Mucosa of stomach (tissue), 1 donor: ENCODE measurements around the gene PRR19.
"Not testable (repeated sequence)": the region's sequence is repeated elsewhere in the genome, so short reads cannot be mapped to it uniquely, and the experiment has no call there.

Experiments used
- H3K27me3 ChIP-seq: one replicate; pipeline ENCODE4 v1.7.0; 2013; ENCODE audit warnings: mild to moderate bottlenecking, low read length; ENCODE audit not compliant: control insufficient read depth, insufficient read depth
- H3K36me3 ChIP-seq: one replicate; pipeline ENCODE4 v1.7.0; 2013; ENCODE audit warnings: low read length; ENCODE audit not compliant: control insufficient read depth, insufficient read depth
- H3K4me1 ChIP-seq: one replicate; pipeline ENCODE4 v1.7.0; 2013; ENCODE audit warnings: mild to moderate bottlenecking, low read length; ENCODE audit not compliant: control insufficient read depth, insufficient read depth
- H3K4me3 ChIP-seq: one replicate; pipeline ENCODE4 v1.7.0; 2013; ENCODE audit warnings: low read length
- H3K9ac ChIP-seq: one replicate; pipeline ENCODE4 v1.7.0; 2013; ENCODE audit warnings: mild to moderate bottlenecking, low read length, moderate library complexity
- H3K9me3 ChIP-seq: one replicate; pipeline ENCODE4 v1.7.0; 2013; ENCODE audit warnings: mild to moderate bottlenecking, low read length, moderate library complexity; ENCODE audit not compliant: control insufficient read depth
- donor health status: Pancreatic carcinoma.

Gene PRR19

DNA sequence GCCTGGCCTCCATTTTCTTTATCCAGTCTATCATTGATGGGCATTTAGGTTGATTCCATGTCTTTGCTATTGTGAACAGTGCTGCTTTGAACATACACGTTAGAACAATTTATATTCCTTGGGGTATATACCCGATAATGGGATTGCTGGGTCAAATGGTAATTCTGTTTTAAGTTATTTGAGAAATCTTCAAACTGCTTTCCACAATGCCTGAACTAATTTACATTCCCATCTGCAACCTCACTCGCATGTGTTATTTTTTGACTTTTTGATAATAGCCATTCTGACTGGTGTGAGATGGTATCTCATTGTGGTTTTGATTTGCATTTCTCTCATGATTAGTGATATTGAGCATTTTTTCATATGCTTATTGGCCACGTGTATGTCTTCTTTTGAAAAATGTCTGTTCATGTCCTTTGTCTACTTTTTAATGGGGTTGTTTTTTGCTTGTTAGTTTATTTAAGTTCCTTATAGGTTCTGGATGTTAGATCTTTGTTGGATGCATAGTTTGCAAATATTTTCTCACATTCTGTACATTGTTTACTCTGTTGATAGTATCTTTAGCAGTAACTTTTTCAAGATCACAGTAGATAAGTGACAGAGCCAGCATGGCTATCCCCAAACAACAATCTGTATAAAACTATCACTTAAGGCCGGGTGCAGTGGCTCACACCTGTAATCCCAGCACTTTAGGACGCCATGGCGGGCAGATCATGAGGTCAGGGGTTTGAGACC is 37.4 kb downstream of the PRR19 start:
- H3K27me3 ChIP-seq, H3K36me3 ChIP-seq, H3K4me1 ChIP-seq, H3K9ac ChIP-seq, H3K9me3 ChIP-seq, H3K4me3 ChIP-seq: not testable (repeated sequence)

DNA sequence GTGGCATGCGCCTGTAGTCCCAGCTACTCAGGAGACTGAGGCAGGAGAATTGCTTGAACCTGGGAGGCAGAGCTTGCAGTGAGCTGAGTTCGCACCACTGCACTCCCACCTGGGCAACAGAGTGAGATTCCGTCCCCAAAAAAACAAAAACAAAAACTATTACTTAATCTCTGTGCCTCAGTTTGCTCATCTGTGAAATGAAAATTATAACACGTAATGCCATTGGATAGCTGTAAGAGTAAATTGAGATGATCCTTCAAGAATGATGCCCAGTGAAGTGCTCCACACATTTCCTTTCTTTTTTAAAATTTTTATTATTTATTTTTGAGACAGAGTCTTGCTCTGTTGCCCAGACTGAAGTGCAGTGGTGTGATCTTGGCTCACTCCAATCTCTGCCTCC is 38.0 kb downstream of the PRR19 start:
- not testable (repeated sequence) for H3K4me3 ChIP-seq, H3K9ac ChIP-seq, H3K9me3 ChIP-seq, H3K36me3 ChIP-seq, H3K4me1 ChIP-seq, H3K27me3 ChIP-seq

DNA sequence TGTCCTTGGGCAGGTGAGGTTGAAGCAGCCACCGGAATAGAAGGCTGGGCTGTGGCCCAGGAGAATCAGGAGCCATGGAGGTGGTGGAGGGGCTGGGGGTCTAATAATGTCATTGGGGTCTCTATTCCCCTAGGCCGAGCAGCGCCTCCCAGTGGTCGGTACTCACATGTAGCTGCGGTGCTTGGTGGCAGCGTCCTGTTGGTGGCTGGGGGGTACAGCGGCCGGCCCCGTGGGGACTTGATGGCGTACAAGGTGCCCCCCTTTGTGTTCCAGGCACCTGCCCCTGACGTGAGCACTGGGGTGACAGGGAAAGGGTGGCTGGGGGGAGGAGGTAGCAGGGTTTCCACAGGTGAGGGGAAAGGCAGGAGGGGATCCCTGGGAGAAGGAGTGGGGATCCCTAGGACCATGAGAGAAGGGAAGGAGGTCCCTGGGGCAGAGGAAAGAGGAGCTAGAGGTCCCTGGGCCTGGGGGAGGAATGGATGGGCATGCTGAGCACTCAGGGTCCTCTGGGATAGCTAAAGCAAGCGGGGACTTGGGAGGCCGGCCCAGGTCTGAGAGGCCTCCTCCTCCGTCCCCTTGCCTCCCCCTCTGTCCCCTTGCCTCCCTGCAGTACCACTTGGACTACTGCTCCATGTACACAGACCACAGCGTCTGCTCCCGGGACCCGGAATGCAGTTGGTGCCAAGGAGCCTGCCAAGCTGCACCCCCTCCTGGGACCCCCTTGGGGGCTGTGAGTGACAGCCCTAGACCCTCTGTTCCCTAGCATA is 41.6 kb downstream of the PRR19 start:
- no peak overlapping the region for H3K4me3 ChIP-seq
- H3K9ac ChIP-seq, result no peak overlapping the region
- no peaks in the 10 kb centered on the region for H3K36me3 ChIP-seq
- no peaks in the 10 kb centered on the region for H3K4me1 ChIP-seq
- no peaks in the 10 kb centered on the region for H3K9me3 ChIP-seq
- no peaks in the 10 kb centered on the region for H3K27me3 ChIP-seq

DNA sequence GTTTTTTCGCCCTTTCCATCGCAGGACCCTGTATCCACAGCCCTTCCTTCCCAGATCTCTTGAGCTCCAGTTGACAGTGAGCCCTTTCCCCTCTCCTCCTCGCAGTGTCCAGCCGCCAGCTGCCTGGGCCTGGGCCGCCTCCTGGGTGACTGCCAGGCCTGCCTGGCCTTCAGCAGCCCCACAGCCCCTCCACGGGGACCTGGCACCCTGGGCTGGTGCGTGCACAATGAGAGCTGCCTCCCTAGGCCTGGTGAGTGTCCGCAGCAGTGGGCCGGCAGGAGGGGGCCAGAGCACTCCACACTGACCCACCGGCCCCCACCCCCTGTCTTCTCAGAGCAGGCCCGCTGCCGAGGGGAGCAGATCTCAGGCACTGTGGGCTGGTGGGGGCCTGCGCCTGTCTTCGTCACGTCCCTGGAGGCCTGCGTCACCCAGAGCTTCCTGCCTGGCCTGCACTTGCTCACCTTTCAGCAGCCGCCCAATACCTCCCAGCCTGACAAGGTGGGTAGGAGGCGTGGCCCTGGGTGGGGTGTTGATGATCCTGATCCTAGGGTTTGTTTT is 42.5 kb downstream of the PRR19 start:
- Histone ChIP-seq H3K36me3 (no peaks in the 10 kb centered on the region), H3K9ac (no peak overlapping the region), H3K27me3 (no peaks in the 10 kb centered on the region), H3K4me3 (no peak overlapping the region), H3K9me3 (no peaks in the 10 kb centered on the region), H3K4me1 (no peaks in the 10 kb centered on the region)

DNA sequence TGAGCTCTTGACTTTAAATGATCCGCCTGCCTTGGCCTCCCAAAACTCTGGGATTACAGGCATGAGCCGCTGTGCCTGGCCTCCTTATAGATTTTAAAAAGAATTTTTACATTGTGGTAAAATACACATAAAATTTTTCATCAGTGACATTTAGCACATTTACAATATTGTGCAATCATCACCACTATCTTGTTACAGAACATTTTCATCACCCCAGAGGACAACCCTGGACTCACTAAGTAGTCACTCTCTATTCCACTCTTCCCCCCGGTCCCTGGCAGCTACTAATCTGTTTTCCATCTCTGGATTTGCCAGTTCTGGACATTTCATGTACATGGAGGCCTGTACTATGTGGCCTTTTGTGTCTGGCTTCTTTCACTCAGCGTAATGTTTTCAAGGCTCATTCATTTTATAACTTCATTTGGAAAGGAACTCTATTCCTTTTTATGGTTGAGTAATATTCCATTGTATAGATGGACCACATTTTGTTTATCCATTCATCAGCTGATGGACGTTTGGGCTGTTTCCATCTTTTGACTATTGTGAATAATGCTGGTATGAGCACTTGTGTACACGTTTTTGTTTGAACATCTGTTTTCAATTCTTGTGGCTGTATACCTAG is 43.4 kb downstream of the PRR19 start:
- Histone ChIP-seq H3K27me3 (no peaks in the 10 kb centered on the region), H3K9me3 (no peaks in the 10 kb centered on the region), H3K4me1 (no peaks in the 10 kb centered on the region), H3K9ac (no peak overlapping the region), H3K4me3 (no peak overlapping the region), H3K36me3 (no peaks in the 10 kb centered on the region)

DNA sequence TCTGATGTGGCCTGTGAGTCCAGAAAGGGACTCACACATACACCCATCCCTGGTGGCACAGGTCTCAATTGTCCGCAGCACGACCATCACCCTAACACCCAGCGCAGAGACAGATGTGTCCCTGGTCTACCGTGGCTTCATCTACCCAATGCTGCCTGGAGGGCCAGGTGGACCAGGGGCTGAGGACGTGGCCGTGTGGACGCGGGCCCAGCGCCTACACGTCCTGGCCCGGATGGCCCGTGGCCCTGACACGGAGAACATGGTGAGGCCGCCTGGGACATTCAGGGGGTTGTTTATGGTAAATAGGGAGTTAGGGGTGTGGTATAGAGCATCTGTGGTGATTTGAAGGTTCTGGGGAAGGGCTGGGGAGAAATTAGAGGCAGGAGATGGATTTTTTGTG is 46.3 kb downstream of the PRR19 start:
- Histone ChIP-seq H3K9ac (no peak overlapping the region), H3K36me3 (no peaks in the 10 kb centered on the region), H3K27me3 (no peaks in the 10 kb centered on the region), H3K4me3 (no peak overlapping the region), H3K9me3 (no peaks in the 10 kb centered on the region), H3K4me1 (no peaks in the 10 kb centered on the region)

DNA sequence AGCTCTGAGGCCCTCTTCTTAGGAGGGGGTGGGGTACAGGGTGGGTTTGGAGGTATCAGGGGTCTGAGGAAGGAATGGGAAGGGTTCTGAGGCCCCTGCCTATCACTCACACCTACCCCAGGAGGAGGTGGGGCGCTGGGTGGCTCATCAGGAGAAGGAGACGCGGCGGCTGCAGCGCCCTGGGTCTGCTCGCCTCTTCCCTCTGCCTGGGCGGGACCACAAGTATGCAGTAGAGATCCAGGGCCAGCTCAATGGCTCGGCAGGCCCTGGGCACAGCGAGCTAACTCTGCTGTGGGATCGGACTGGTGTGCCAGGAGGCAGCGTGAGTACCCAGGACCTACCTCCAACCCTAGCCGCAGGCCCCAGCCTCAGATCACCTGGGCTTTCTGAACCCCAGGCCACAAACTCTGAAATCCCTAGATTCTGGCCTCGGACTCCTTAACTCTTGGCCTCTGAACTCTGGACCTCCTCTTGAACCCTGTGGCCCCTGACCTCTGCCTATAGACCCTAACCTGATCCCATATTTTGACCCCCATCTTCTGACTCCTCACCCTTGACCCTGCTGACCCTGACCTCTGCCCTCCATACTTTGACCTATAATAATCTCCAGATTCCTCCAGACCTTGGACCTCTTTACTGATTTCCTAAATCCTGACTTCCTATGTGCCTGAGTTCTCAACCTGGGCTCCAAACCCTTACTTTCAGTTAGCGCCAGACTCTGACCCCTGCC is 47.6 kb downstream of the PRR19 start:
- Histone ChIP-seq H3K9ac (no peak overlapping the region), H3K27me3 (no peaks in the 10 kb centered on the region), H3K9me3 (no peaks in the 10 kb centered on the region), H3K36me3 (no peaks in the 10 kb centered on the region), H3K4me3 (no peak overlapping the region), H3K4me1 (no peaks in the 10 kb centered on the region)

DNA sequence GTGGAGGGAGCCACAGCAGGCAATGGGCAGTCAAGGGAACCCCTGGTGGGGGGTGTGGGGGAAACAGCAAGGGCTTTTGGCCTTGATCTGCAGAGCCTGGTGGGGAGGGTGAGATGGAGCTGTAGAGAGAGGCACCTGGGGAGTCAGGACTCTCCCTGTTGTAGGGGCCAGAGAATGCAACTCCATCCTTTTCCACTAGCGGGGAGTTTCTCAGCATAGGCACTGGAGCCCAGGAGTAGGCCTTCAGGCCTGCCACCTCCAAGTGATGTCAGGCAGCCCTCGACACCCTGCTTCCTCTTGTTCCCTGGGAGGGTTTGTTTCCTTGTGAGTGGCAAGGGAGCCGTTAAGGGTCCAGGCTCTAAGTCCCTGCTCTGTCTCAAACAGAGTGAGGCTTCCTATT is 48.5 kb downstream of the PRR19 start:
- Histone ChIP-seq H3K4me3 (no peak overlapping the region), H3K36me3 (no peaks in the 10 kb centered on the region), H3K27me3 (no peaks in the 10 kb centered on the region), H3K9ac (no peak overlapping the region), H3K4me1 (no peaks in the 10 kb centered on the region), H3K9me3 (no peaks in the 10 kb centered on the region)

DNA sequence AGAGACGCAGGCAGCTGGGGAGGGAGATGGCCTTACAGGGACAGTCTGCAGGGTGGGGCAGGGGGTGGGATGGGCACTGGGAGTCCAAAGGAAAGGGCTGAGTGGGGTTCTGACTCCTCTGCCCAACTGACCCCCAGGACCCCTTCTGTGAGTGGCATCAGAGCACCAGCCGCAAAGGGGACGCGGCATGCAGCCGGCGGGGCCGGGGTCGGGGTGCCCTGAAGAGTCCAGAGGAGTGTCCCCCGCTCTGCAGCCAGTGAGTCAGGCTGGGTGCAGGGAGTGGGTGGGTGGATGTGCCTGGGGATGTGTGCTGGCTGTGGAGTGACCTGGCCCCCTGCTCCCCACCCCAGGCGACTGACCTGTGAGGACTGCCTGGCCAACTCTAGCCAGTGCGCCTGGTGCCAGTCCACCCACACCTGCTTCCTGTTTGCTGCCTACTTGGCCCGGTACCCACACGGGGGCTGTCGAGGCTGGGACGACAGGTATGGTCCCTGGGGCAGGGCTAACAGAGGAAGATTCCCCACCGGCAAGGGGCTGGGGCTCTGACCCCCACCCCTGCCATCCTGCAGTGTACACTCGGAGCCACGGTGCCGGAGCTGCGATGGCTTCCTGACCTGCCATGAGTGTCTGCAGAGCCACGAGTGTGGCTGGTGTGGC is 49.3 kb downstream of the PRR19 start:
- H3K4me1 ChIP-seq, result no peaks in the 10 kb centered on the region
- no peak overlapping the region for H3K9ac ChIP-seq
- H3K9me3 ChIP-seq, result no peaks in the 10 kb centered on the region
- peaks cover 1% of the 10 kb centered on the region for H3K36me3 ChIP-seq
- H3K4me3 ChIP-seq, result no peak overlapping the region
- H3K27me3 ChIP-seq, result no peaks in the 10 kb centered on the region

DNA sequence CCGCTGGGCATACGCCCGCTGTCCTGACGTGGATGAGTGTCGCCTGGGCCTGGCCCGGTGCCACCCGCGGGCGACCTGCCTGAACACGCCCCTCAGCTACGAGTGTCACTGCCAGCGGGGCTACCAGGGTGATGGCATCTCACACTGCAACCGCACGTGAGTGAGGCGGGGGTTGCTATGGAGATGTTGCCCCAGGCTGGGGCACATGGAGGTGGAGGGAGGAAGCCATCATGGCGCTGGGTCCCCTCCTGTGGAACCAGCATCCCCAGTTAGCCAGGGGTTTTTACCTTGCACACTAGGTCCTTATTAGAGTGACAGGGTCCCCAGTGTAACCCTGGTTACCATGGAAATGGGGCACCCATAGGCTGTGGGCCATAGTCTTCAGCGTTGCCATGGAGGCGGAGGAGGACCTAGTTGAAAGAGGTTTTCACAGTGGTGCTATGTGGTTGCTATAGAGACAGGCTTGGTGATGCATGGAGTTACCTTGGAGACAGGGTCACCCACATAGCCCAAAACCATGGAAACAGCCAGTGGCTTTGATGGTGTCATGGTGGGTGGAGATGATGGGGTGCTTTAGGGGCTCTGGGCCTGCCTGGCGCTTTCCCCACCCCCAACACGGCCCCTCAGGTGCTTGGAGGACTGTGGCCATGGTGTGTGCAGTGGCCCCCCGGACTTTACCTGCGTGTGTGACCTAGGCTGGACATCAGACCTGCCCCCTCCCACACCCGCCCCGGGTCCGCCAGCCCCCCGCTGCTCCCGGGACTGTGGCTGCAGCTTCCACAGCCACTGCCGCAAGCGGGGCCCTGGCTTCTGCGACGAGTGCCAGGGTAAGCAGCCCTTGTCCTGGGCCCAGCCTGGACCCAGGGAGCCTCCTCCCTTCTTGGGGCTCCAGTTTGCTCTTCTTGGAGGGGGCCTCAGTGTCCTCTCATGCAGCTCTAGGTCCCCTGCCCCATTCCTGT is 50.6 kb downstream of the PRR19 start:
- Histone ChIP-seq H3K4me1 (no peaks in the 10 kb centered on the region), H3K27me3 (no peaks in the 10 kb centered on the region), H3K9ac (no peak overlapping the region), H3K4me3 (no peak overlapping the region), H3K36me3 (peaks cover 5% of the 10 kb centered on the region), H3K9me3 (no peaks in the 10 kb centered on the region)
